Measurements from ENCODE around the gene HMCN2.
A peak's percentile ranks its signal among the peaks of the same experiment; 100 is the strongest.
"Not testable (repeated sequence)": the region's sequence is repeated elsewhere in the genome, so short reads cannot be mapped to it uniquely, and the experiment has no call there.

Gene HMCN2

DNA sequence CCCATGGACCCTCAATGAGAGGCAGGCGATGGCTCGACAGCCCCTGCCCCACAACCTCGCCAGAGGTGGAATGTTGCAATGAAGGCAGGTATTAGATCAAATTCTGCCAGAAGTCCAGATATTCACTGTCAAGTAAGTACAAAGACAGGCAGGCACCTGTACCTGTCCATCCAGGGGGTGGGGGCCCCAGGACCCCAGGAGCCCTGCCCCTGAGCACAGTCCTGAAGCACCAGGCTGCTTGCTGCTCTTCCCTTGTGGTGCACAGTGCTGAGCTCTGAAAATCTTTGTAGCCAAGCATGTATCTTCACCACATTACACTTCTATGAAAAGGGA, 26.2 kb upstream of the HMCN2 start:
- DNase-seq (ENCODE audit: low spot score), result no peak

DNA sequence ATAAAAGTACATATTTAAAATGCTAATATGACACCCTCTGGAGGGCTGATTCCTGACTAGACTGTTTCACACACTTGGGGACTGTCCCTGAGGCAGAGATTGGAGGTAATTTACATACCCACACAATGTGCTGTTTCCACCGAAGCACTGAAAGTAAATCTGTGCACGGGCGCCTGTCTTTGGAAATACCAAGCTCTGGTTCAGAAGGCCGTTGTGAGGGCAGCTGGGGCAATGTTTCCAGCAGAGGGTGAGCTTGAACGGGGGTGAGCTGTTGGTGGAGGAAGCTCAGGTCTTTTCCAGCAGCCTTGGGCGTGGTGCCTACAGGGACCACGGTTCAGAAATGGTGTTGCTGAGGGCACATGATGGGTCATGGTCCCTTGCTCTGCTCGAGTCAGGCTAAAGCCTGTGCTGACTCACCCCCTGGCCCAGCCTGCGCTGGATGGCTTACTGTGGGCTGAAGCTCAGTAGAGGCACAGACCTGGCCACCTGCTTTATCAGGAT, 25.8 kb upstream of the HMCN2 start:
- DNase-seq (ENCODE audit: low spot score), result no peak

DNA sequence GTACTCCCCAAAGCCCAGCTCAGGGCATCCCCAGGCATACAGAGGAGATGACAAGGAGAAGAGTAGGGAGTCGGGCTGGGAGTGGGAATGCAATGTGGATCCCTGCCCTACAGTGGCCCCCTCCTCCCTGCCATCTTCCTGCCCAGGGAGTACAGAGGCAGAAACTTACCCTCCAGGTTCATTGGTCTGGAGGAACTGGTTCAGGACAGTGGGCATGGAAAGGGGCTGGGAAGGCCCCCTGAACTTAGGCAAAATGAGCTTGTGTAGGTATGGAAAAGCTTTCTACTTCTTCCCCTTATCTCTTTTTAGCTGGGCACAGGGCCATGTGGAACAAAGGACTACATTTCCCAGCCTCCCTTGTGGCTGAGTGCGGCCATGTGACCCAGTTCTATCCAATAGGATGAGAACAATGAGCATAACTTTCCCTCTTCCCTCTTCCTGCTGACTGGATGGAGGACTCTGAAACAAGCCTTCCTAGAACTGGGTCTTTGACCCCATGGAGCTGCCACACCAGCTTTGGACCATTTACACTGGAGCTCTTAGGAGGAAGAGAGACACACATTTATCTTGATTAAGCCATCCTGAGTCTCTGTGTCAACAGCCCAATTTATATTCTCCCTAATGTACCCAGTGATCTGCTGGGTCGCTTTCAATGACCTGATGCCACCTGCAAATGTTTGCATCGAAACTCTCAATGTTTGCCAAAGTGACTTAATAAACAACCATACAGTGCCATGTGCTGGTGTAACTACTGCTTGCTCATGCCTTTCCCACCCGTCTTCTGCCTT, 25.0 kb upstream of the HMCN2 start:
- DNase-seq (ENCODE audit: low spot score), result peak; percentile 77

DNA sequence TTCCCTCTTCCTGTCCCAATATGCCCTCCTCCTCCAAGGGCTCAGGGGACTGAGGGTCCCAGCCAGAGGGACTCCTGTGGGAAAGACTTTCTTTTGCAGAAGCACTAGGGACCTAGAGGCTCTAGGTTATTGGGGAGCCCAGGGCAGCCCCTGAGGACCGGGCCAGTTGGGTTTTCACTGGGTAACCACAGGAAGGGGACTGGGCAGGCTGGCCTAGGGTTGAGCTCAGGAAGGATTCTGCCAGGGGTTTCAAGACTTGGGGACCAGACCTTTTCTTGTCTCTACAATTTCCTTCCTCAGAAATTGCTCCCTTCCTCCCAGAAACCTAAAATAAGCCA, 24.4 kb upstream of the HMCN2 start:
- DNase-seq (ENCODE audit: low spot score), result no peak

DNA sequence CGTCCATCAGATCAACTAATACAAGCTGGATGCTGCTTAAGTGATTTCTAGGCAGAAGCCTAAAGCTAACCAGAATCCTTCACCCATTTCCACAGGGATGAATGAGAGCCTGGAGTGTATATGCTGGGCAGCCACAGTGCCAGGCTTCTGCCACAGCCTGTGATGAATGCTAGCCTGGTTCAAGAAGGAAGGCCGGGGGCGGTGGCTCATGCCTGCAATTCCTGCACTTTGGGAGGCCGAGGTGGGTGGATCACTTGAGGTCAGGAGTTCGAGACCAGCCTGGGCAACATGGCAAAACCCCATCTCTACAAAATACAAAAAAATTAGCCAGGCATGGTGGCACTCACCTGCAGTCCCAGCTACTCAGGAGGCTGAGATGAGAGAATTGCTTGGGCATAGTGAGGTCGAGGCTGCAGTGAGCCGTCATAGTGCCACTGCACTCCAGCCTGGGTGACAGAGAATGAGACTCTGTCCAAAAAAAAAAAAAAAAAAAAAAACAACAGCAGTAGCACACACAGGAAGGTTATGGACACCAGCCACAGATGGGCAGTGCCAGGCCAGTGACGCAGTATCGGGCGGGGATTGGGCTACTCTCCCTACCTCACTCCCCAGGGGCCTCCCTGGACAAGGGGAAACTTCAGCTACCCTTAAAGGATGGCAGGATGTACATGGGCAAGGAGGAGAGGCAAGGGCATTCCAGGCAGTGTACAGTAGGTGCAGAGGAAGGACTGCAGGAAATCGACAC, 23.1 kb upstream of the HMCN2 start:
- no peak for DNase-seq (ENCODE audit: low spot score)

DNA sequence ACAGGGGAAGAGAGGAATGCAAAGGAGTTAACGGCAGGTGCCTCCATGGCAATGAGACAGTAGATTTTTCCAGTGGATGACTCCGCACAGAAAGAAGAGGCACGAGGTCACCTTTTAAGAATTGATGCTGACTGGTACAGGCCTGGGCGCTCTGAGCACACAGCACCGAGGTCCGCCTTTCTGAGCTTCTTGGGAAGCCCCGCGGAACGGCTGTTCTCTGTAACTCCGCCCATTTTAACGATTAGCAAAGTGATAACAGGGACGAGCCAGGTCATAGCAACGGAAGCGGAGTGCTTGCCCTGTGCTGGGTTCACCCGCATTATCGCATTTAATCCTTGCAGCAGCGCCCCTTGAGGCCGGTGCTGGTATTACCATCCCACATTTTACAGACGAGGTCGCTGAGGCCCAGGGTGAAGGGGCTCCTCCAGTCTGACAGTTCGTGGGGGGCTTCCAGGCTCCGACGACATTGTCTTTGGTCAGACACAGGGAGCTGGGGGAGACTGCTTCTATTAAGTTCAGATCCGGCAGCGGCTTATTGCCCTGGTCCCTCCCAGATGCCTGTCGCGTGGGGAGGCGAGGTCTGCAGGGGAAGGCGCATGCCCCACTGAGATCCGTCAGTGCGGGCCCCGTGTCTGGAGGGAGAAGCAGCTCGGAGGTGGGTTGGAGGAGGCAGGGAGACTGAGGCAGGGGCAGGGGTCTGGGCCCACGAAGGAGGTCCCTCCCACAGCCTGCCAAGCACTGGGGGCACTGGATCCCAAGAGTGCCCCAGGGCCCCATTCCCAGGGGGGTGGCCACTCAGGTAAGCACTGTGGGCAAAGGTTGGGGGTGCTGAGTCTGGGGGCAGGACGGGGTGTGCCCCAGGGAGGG, 22.3 kb upstream of the HMCN2 start:
- peak; percentile 76 for DNase-seq (ENCODE audit: low spot score)

DNA sequence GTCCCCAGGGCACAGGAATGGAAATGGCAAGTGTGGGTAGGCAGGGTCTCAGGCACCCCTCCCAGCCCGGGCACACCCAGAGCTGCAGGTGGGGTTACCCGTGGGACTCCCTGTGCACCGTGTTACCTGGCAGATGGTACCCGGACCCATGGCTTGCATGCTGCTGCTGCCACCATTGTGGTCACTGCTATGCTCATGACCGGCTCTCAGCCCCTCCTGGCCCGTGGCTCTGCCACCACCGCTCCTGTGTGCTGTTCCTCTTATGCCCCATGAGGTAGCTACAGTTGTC, 21.7 kb upstream of the HMCN2 start:
- DNase-seq (ENCODE audit: low spot score), result no peak

DNA sequence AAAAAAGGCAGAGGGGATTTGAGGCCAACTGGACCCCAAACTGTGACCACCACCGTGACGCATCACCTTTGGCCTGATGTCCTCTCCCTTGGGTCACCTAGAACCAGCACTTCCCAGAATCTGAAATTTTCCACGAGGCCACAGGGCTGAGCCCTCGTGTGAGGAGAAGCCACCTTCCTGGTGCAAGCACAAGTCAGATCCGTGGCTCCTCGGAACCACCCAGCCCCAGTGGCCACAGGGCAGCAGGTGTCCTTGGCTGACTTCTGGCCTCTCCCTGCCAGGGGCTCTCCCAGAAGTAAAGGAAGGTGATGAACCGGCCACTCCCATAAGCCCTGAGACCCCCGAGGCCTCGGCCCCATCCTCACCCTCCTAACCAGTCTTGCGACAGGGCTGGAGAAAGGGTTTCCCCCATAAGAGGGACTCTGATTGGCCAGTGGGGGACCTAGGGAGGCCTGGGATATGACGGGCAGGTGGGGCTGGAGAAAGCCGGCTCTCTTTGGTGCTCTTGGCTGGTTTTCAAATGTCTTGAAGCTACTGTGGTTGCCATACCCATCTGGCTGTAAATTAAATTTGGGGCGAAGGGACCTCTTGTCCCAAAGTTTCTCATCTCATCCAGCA, 20.9 kb upstream of the HMCN2 start:
- DNase-seq (ENCODE audit: low spot score), result no peak

DNA sequence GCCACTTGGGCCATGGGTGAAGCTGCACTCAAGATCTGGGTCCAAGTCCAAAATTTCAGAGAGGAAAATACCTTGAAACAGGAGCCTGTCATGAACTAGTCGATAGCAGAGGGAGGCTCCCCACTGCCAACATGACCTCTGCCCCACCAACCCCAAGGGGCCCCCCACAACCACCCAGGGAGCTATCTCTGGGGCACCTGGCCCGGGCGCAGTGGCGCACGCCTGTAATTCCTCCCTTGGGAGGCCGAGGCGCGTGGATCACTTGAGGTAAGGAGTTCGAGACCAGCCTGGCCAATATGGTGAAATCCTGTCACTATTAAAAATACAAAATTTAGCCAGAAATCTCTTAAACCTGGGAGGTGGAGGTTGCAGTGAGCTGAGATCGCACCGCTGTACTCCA, 20.1 kb upstream of the HMCN2 start:
- no peak for DNase-seq (ENCODE audit: low spot score)

DNA sequence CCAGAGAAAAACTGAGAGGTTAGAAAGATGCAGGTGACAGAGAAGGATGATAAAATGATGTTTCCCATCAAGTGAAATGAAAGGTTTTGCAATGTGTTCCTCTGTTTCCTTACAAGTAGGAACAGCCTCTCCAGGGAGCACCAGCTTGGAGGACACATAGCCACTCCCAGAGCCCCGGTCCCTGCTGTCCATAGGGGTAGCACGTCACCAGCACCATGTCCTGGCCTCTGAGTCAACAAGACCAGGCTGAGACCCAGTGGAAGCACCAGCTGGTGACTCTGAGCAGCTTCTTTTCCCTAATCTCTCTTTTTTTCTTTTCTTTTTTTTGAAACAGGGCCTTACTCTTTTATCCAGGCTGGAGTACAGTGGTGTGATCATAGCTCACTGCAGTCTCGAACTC, 19.4 kb upstream of the HMCN2 start:
- no peak for DNase-seq (ENCODE audit: low spot score)

DNA sequence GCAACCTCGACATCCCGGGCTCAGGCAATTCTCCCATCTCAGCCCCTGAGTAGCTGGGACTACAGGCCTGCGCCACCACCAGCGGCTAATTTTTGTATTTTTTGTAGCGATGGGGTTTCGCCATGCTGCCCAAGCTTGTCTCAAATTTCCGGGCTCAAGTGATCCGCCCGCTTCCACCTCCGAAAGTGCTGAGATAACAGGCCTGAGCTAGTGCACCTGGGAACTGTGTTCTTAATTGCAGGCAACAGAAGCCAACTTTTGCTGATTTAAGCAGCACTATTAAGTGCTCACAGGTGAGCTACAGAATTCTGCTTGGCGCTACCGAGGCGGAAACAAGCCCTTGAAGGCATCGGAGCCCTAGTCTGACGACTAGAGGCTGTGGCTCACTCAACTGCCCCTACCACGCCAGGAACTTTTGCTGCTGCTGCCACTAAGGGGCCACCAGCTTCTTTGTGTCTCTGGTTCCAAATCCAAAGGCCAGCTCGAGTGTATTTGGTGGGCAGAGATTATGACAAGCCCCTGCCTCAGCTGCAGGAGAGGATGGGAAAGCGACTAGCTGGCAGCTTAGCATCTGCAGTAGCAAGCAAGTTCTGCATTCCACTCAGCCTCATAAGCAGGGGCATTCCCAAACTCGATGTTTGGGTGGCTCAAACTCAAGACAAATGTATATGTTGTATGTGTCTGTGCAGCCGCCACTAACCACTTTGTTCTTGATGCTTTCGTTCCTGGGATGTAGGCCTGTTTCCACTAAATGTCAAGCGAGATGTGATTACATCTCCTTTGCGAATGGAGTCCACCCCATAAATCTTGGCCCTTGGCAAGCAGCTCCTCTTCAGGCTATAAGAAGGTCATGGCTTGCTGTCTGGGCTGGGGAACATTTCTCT, 10.6 kb upstream of the HMCN2 start:
- DNase-seq (ENCODE audit: low spot score), result no peak

DNA sequence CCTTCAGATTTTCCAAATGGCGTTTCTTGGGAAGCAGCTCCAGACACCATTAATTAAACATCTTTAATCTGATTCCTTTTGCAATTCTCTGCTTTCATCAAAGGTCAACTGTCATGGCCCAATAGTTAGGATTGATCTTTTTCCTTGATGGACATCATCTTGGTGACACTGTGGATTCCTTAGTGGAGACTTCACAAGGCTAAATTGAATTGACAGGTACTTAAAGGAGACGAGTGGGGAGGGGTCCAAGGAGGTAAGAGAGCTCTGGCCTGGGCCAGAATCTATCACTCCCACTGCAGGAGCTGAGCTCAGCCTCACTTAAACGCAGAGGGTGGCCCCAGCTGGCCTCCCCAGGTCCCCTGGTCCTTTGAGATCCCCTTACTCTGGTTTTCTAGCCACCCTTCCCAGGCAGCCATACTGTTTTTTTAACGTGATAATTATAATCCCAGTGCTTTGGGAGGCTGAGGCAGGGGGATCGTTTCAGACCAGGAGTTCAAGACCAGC, 9.9 kb upstream of the HMCN2 start:
- no peak for DNase-seq (ENCODE audit: low spot score)

DNA sequence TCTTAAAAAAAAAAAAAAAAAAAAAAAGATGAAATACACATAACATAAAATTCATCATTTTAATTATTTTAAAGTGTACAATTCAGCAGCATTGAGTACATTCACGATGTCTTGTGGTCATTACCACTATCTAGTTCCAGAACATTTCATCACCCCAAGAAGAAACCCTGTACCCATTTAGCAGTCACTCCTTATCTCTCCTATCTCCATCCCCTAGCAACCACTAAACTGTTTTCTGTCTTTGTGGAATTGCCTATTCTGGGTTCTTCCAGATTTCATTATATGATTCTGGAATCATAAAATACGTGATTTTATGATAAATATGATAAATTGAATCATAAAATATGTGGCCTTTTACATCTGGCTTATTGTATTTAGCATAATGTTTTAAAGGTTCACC, 8.9 kb upstream of the HMCN2 start:
- DNase-seq (ENCODE audit: low spot score), result no peak

DNA sequence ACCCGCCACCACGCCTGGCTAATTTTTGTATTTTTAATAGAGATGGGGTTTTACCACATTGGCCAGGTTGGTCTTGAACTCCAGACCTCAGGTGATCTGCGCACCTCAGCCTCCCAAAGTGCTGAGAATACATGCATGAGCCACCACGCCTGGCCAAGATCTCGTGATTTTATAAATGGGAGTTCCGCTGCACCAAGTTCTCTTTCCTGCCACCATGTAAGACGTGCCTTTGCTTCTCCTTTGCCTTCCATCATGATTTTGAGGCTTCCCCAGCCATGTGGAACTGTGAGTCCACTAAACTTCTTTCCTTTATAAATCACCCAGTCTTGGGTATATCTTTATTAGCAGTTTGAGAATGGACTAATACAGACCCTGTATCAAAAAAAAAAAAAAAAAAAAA, 7.4 kb upstream of the HMCN2 start:
- not testable (repeated sequence) for DNase-seq (ENCODE audit: low spot score)

DNA sequence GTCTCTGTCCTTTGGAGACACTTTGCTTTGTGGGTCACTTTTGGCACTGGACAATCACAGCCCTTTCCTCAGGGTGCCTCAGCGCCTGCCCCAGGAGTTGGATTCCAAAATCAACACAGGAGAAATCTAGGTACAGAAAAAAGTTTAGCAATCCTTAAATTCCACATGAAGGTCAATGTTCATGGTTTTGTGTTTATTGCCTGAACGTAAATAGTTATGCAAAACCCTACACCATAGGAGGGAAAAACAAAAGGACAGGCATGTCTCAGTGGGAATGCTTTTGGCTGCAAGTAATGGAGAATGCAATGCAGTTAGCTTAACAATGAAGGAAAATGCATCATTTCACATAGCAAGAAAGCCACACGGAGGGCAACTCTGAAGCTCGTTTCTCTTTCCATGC, 6.5 kb upstream of the HMCN2 start:
- DNase-seq (ENCODE audit: low spot score), result no peak

DNA sequence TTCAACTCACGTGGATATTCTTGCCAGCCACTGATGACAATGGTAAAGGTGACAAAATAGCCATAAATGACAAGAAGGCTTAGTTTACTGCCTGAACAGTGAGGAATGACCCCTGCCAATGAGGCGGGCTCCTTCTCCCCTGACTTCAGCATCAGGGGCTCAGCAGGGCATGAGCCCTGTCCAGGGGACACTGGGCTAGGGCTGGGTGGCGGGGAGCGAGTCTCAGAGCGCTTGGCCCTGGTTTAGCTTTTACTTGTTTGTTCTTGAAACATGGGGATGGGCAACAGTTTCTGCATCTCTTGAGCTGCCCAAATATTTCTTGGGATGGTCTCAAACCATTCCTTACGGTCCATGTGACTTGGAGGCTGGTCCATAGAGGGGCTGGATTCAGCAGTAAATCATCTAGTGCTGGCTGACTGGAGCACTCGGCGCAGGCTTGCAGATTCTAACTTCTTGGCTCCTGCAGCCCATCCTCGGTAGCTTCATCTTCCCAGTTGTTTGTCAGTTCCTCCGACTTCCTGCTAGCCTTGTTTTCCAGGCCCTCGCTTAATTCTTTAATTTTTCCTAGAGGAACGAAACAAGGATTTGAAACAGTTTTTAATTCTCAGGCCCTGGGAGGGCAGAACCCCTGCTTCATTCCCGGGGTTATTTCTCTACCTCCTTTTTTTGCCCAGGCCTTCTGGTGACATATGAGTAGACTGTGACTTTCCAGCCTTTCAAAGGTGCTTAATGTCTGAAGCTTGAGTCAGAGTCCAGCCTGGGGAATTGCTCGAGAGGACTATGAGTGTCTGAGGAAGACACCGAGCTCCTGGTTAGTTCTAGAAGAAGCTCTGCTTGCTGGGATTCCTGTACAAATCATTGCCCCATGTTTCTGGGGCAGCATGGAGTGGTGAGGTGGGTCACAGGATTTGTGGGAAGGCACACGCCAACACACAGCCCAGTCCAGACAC, 4.5 kb upstream of the HMCN2 start:
- DNase-seq (ENCODE audit: low spot score), result no peak

DNA sequence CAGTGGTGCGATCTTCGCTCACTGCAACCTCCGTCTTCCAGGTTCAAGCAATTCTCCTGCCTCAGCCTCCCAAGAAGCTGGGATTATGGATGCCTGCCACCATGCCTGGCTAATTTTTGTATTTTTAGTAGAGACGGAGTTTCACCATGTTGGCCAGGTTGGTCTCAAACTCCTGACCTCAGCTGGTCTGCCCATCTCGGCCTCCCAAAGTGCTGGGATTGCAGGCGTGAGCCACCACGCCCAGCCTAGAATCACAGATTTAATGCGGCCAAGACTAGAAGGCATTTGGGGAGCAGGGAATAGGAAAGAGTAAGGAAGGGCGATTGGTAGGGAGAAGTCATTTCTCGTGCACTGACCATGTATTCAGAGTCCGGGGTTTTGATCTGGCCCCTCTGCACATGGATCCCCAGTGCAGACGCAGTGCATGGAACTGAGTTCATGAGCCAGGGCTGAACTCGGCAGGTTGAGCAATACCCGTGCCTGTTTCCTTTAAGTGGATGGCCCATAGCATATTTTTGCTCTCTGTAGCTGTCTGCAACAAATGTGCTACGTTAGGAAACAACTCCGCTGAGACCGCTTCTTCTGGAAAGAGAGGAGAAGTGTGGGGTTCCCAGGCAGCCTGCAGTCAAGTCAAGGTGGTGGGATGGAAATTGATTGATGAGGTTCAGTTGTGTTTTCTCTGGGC, 3.4 kb upstream of the HMCN2 start:
- no peak for DNase-seq (ENCODE audit: low spot score)

DNA sequence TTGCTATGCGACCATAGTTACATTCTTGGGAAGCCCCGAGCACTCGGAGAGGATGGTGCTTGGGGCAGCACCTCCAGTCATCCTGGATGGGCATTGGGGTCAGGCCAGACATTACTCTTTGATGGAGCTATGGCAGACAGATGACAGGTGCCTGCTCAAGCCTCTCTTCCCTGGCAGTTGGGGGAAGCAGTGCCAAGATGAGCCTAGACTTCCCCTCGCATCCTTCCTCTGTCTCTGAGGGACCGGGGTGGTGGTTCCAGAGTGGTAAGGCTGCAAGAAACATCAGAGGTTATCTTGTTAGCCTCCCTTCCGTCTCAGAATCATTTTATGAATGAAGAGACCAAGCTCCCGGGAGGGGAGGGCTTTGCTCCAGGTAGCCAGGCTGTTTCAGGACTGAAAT, 2.8 kb upstream of the HMCN2 start:
- DNase-seq (ENCODE audit: low spot score), result no peak

DNA sequence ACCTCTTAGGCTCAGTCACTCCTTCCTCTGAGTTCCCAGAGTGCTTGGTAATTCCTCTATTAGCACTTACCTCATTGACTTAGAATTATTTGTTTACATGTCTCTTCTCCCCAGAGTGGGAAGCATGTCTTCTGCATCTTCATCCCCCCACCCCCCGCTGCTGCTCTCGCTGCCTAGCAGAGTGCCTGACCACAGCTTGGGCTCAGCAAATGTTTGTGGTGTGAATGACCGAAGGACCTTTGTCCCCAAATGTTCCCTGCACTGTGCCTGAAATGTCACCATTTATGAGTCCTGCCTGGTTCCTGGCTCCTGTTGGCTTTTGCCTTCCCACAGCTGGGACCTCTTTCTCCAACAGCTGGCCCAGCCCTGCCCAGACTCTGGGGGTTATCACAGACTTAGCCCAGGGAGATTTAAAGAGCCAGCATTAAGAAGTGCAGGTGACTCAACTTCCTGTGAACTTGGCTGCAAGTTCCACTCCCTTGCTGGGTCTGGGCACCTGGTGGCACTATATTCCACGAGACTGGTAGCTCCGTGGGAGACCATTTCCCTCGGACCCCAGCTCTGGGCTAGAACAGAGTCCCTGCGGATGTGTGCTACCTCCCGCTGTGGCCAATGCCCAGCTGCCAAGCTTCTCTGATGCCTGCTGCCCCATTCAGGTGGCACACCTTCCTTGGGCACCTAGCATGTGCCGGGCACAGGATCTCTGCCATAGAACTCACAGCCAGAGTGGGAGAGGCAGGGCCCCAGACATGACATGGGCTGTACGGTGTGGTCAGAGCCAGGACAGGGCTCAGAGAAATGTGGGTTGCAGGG, 1.8 kb upstream of the HMCN2 start:
- no peak for DNase-seq (ENCODE audit: low spot score)
